ENCODE data around the gene CDKAL1. TPM values are rescaled to one million over a fixed set of nuclear protein-coding genes. Genes with fewer than 3 reads are reported as not detected.

The CDKAL1 gene
- total and polyA plus RNA-seq, 10 of the 15 experiments (the other 5 are each of a cell fraction or from before 2014, with no cell fraction given), result 10.7 to 26.9 (median 17.3) TPM

DNA sequence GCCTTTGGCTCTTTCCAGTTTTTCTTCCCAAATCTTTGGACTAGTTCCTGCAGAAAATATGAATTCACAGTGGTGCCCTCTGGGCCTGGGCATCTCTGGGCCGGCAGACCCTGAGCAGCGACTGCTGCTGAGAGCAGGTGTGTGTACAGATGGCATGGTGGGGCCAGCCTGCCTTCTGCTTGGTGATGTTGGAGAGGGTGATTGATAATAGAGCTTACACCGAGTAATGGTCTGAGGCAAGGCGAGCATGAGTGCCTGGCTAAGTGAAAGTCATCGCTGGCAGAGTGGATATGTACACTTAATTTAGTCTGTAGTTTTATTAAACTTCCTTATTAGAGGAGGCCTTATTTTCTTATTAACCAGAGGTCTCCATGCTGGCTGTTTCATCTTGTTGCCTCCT, 156.9 kb downstream of the CDKAL1 start (continued):
- TF ChIP-seq, protein P1, sequence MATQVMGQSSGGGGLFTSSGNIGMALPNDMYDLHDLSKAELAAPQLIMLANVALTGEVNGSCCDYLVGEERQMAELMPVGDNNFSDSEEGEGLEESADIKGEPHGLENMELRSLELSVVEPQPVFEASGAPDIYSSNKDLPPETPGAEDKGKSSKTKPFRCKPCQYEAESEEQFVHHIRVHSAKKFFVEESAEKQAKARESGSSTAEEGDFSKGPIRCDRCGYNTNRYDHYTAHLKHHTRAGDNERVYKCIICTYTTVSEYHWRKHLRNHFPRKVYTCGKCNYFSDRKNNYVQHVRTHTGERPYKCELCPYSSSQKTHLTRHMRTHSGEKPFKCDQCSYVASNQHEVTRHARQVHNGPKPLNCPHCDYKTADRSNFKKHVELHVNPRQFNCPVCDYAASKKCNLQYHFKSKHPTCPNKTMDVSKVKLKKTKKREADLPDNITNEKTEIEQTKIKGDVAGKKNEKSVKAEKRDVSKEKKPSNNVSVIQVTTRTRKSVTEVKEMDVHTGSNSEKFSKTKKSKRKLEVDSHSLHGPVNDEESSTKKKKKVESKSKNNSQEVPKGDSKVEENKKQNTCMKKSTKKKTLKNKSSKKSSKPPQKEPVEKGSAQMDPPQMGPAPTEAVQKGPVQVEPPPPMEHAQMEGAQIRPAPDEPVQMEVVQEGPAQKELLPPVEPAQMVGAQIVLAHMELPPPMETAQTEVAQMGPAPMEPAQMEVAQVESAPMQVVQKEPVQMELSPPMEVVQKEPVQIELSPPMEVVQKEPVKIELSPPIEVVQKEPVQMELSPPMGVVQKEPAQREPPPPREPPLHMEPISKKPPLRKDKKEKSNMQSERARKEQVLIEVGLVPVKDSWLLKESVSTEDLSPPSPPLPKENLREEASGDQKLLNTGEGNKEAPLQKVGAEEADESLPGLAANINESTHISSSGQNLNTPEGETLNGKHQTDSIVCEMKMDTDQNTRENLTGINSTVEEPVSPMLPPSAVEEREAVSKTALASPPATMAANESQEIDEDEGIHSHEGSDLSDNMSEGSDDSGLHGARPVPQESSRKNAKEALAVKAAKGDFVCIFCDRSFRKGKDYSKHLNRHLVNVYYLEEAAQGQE (IDR thresholded peaks at IDR 0.05; ENCODE audit: low read depth, low read length), result no peak
- TF ChIP-seq JUND (IDR thresholded peaks at IDR 0.05; ENCODE audit: low read depth, low read length) (no peak), SUZ12 (IDR thresholded peaks at IDR 0.05; ENCODE audit: unreplicated experiment) (no peak)
- TF ChIP-seq, protein P2, sequence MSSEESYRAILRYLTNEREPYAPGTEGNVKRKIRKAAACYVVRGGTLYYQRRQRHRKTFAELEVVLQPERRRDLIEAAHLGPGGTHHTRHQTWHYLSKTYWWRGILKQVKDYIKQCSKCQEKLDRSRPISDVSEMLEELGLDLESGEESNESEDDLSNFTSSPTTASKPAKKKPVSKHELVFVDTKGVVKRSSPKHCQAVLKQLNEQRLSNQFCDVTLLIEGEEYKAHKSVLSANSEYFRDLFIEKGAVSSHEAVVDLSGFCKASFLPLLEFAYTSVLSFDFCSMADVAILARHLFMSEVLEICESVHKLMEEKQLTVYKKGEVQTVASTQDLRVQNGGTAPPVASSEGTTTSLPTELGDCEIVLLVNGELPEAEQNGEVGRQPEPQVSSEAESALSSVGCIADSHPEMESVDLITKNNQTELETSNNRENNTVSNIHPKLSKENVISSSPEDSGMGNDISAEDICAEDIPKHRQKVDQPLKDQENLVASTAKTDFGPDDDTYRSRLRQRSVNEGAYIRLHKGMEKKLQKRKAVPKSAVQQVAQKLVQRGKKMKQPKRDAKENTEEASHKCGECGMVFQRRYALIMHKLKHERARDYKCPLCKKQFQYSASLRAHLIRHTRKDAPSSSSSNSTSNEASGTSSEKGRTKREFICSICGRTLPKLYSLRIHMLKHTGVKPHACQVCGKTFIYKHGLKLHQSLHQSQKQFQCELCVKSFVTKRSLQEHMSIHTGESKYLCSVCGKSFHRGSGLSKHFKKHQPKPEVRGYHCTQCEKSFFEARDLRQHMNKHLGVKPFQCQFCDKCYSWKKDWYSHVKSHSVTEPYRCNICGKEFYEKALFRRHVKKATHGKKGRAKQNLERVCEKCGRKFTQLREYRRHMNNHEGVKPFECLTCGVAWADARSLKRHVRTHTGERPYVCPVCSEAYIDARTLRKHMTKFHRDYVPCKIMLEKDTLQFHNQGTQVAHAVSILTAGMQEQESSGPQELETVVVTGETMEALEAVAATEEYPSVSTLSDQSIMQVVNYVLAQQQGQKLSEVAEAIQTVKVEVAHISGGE (CRISPR knock-in tag; IDR thresholded peaks at IDR 0.05), result no peak

DNA sequence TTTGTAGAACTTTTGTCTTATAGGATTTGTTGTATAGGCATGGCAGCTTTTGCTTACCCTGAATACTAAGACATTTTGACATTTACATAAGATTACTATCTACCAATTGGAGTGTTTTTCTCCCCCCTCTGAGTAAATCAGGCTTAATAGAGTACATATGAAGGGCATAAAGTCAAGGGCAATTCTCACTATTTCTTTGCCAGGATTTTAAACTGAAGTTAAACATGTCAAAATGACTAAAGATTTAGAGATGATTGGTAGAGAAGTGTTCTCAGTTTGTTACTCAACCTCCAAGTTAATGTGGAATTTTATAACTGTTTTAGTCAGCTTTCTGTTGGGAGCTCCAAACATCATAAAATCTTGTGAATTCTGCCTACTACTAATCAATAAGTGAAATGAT, 157.8 kb downstream of the CDKAL1 start:
- Histone ChIP-seq H3K27ac (ENCODE audit: control insufficient read depth, insufficient read depth) (no peak overlapping the region), H4K20me1 (ENCODE audit: control insufficient read depth, insufficient read depth) (no peaks in the 10 kb centered on the region), H3K36me3 (ENCODE audit: control insufficient read depth in 2 of 2, insufficient read depth in 2 of 2, low read length in 1 of 2) (no peaks in the 10 kb centered on the region), H3K79me2 (ENCODE audit: control insufficient read depth, insufficient read depth, low read length) (no peaks in the 10 kb centered on the region; the same call in 1 of the 2 replicates), H3K27me3 (replicated peaks in 1 of 2; ENCODE audit: control insufficient read depth in 2 of 2, insufficient read depth in 2 of 2, low read length in 1 of 2) (no peaks in the 10 kb centered on the region), H3K9me3 (replicated peaks; ENCODE audit: control insufficient read depth, insufficient read depth, low read length) (no peaks in the 10 kb centered on the region), H3K4me2 (ENCODE audit: control insufficient read depth, insufficient read depth) (no peak overlapping the region), H3K4me1 (ENCODE audit: control insufficient read depth, insufficient read depth, low read length) (peaks cover 13% of the 10 kb centered on the region), H3K9ac (ENCODE audit: control insufficient read depth, insufficient read depth, low read length) (no peak overlapping the region), H2AFZ (ENCODE audit: control insufficient read depth, low read depth, low read length) (no peak overlapping the region), H3K4me3 (no peak overlapping the region)
- ATAC-seq (no peak), DNase-seq (ENCODE audit: low read depth, low spot score) (no peak), FAIRE-seq (no peak)
- SMC1A ChIA-PET (ENCODE audit: uncharacterized antibody, unreplicated experiment), result interaction anchor here (1.1 to 3.4 kb wide), 3 partner anchors 9 to 423 kb away, joined by 3 to 8 read pairs (median 3); no protein-coding TSS in a partner anchor
- RAD21 ChIA-PET (ENCODE audit: unreplicated experiment), result no interaction called here
- CTCF ChIA-PET, result interaction anchor here (0.9 to 1.3 kb wide), 3 partner anchors 9 to 25 kb away, joined by 3 to 4 read pairs (median 3); no protein-coding TSS in a partner anchor
- POLR2A ChIA-PET, result no interaction called here
- no TSS peak for BruUV-seq (replicated peaks)
- intact Hi-C loops (cut with micrococcal nuclease; ENCODE audit: unreplicated experiment), result no loop called here
- in situ Hi-C loops (cut with MboI), result no loop called here
- TF ChIP-seq NR2C1 (IDR thresholded peaks at IDR 0.05), result no peak
- no peak for TF ChIP-seq CHD2 (IDR thresholded peaks at IDR 0.05; ENCODE audit: borderline replicate concordance, low read depth, low read length)
- TF ChIP-seq ZNF622 (IDR thresholded peaks at IDR 0.05), result no peak
- no peak for TF ChIP-seq GATAD2B (conservative IDR thresholded peaks at IDR 0.05; ENCODE audit: low read depth)
- TF ChIP-seq, protein P3, sequence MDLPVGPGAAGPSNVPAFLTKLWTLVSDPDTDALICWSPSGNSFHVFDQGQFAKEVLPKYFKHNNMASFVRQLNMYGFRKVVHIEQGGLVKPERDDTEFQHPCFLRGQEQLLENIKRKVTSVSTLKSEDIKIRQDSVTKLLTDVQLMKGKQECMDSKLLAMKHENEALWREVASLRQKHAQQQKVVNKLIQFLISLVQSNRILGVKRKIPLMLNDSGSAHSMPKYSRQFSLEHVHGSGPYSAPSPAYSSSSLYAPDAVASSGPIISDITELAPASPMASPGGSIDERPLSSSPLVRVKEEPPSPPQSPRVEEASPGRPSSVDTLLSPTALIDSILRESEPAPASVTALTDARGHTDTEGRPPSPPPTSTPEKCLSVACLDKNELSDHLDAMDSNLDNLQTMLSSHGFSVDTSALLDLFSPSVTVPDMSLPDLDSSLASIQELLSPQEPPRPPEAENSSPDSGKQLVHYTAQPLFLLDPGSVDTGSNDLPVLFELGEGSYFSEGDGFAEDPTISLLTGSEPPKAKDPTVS (IDR thresholded peaks at IDR 0.05; ENCODE audit: low read depth, low read length), result no peak
- TF ChIP-seq, protein P4, sequence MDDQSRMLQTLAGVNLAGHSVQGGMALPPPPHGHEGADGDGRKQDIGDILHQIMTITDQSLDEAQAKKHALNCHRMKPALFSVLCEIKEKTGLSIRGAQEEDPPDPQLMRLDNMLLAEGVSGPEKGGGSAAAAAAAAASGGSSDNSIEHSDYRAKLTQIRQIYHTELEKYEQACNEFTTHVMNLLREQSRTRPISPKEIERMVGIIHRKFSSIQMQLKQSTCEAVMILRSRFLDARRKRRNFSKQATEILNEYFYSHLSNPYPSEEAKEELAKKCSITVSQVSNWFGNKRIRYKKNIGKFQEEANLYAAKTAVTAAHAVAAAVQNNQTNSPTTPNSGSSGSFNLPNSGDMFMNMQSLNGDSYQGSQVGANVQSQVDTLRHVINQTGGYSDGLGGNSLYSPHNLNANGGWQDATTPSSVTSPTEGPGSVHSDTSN (IDR thresholded peaks at IDR 0.05; ENCODE audit: insufficient replicate concordance, low read depth, low read length), result no peak
- TF ChIP-seq RUNX3 (IDR thresholded peaks at IDR 0.05; ENCODE audit: low read length), result no peak
- TF ChIP-seq POLR2A (IDR thresholded peaks at IDR 0.05; ENCODE audit: low read depth, low read length), result no peak
- no peak for TF ChIP-seq TCF12 (IDR thresholded peaks at IDR 0.05; ENCODE audit: low read depth, low read length)
